Measurements from ENCODE around the gene SLC27A4. TPM values are rescaled to one million over a fixed set of nuclear protein-coding genes. Genes with fewer than 3 reads are reported as not detected.

Gene SLC27A4
- polyA plus RNA-seq, 2 of the 4 experiments (the other 2 are of a cell fraction), result 14.5 to 27.0 TPM

- DNase-seq (ENCODE audit: low read depth in 1 of 2, low spot score in 1 of 2) (no peak), FAIRE-seq (no peak), ATAC-seq (no peak)
- POLR2A ChIA-PET, result interaction anchor here (1.1 kb wide), 1 partner anchor 8 kb away, joined by 3 read pairs; no protein-coding TSS in a partner anchor
- CTCF ChIA-PET, result interaction anchor here (0.6 to 6.6 kb wide), 5 partner anchors 8 to 1589 kb away, joined by 3 to 40 read pairs (median 7); no protein-coding TSS in a partner anchor
- no peak overlapping the region for H3K4me2 ChIP-seq
- H3K4me1 ChIP-seq, result peaks cover 5% of the 10 kb centered on the region; the same call in 1 of the 3 replicates
- no peak overlapping the region for H3K27ac ChIP-seq
- TF ChIP-seq NFE2L2 (conservative IDR thresholded peaks at IDR 0.05; ENCODE audit: low read length) (no peak), HOXB5 (CRISPR knock-in tag; IDR thresholded peaks at IDR 0.05) (no peak), RCOR1 (IDR thresholded peaks at IDR 0.05; ENCODE audit: low read depth, low read length) (no peak)
- TF ChIP-seq, protein P1, sequence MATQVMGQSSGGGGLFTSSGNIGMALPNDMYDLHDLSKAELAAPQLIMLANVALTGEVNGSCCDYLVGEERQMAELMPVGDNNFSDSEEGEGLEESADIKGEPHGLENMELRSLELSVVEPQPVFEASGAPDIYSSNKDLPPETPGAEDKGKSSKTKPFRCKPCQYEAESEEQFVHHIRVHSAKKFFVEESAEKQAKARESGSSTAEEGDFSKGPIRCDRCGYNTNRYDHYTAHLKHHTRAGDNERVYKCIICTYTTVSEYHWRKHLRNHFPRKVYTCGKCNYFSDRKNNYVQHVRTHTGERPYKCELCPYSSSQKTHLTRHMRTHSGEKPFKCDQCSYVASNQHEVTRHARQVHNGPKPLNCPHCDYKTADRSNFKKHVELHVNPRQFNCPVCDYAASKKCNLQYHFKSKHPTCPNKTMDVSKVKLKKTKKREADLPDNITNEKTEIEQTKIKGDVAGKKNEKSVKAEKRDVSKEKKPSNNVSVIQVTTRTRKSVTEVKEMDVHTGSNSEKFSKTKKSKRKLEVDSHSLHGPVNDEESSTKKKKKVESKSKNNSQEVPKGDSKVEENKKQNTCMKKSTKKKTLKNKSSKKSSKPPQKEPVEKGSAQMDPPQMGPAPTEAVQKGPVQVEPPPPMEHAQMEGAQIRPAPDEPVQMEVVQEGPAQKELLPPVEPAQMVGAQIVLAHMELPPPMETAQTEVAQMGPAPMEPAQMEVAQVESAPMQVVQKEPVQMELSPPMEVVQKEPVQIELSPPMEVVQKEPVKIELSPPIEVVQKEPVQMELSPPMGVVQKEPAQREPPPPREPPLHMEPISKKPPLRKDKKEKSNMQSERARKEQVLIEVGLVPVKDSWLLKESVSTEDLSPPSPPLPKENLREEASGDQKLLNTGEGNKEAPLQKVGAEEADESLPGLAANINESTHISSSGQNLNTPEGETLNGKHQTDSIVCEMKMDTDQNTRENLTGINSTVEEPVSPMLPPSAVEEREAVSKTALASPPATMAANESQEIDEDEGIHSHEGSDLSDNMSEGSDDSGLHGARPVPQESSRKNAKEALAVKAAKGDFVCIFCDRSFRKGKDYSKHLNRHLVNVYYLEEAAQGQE (IDR thresholded peaks at IDR 0.05), result no peak
- 93% methylated on average over 11 of the region's 11 CpGs for WGBS (ENCODE audit: missing lambda C conversion rate)
- no peaks in the 10 kb centered on the region for H3K9me3 ChIP-seq
- H3K4me3 ChIP-seq, result no peak overlapping the region
Observed at GRCh38 chr9:128333451-128333869, 6.9 kb upstream of the SLC27A4 start.

DNA sequence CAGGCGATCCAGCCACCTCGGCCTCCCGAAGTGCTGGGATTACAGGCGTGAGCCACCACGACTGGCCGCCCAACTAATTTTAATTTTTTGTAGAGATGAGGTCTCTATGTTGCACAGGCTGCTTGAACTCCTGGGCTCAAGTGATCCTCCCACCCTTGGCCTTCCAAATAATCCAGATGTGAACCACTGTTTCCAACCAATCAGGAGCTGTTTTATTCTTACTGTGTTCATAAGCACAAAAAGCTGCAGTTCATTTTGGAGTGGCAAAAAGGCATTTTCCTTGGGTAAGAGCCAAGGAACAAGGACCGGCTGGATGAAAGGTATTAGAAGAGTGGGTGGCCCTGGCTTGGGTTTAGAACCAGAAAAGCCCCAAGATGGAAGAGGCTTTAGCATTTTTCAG lies 5.2 kb upstream of the SLC27A4 start:
- CTCF ChIA-PET, result interaction anchor here (0.6 to 6.6 kb wide), 7 partner anchors 10 to 84 kb away, joined by 3 to 40 read pairs (median 3); no protein-coding TSS in a partner anchor
- H3K27ac ChIP-seq, result no peak overlapping the region
- no peaks in the 10 kb centered on the region for H3K9me3 ChIP-seq
- no peak for DNase-seq (ENCODE audit: low read depth in 1 of 2, low spot score in 1 of 2)
- ATAC-seq, result no peak
- H3K4me2 ChIP-seq, result no peak overlapping the region
- POLR2A ChIA-PET, result no interaction called here
- no peak for FAIRE-seq
- no peak overlapping the region for H3K4me3 ChIP-seq
- H3K4me1 ChIP-seq, result 0 out of 3 replicates have a peak, but pooled peaks cover 4% of the 10 kb centered on the region
- no peak for TF ChIP-seq HEYL (CRISPR knock-in tag; IDR thresholded peaks at IDR 0.05)
- TF ChIP-seq CHD2 (IDR thresholded peaks at IDR 0.05; ENCODE audit: low read length, partially characterized antibody), result no peak
- TF ChIP-seq, protein P2, sequence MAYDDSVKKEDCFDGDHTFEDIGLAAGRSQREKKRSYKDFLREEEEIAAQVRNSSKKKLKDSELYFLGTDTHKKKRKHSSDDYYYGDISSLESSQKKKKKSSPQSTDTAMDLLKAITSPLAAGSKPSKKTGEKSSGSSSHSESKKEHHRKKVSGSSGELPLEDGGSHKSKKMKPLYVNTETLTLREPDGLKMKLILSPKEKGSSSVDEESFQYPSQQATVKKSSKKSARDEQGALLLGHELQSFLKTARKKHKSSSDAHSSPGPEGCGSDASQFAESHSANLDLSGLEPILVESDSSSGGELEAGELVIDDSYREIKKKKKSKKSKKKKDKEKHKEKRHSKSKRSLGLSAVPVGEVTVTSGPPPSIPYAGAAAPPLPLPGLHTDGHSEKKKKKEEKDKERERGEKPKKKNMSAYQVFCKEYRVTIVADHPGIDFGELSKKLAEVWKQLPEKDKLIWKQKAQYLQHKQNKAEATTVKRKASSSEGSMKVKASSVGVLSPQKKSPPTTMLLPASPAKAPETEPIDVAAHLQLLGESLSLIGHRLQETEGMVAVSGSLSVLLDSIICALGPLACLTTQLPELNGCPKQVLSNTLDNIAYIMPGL (CRISPR knock-in tag; IDR thresholded peaks at IDR 0.05; ENCODE audit: borderline replicate concordance), result no peak
- no peak for TF ChIP-seq ZSCAN20 (CRISPR knock-in tag; IDR thresholded peaks at IDR 0.05)
- no peak for TF ChIP-seq HOXA7 (CRISPR knock-in tag; IDR thresholded peaks at IDR 0.05)
- 94% methylated on average over 7 of the region's 7 CpGs for WGBS (ENCODE audit: missing lambda C conversion rate)

DNA sequence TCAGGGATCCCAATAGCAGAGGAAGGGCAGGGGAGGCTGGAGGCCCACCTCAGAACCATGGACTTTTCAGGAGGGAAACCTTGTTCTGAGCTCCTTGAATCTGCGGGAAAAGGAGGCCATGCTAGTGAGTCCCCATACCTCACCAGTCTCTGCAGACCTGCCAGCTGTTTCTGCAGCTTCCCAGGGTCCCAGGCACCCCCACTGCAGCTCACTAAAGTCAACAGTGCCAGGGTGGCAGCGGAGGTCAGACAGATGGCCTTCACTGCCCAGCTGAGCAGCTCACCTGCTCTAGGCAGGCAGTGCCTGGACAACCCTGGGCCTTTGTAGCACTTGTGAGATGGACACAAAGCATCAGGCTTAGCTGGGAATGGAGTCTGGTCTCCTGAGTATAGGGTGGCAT lies 4.4 kb upstream of the SLC27A4 start:
- no peak for ATAC-seq
- POLR2A ChIA-PET, result interaction anchor here (1.0 kb wide), 1 partner anchor 36 kb away, joined by 3 read pairs; no protein-coding TSS in a partner anchor
- Histone ChIP-seq H3K4me2 (no peak overlapping the region), H3K9me3 (no peaks in the 10 kb centered on the region), H3K4me1 (0 out of 3 replicates have a peak, but pooled peaks cover 4% of the 10 kb centered on the region), H3K27ac (no peak overlapping the region), H3K4me3 (no peak overlapping the region)
- DNase-seq (ENCODE audit: low read depth in 1 of 2, low spot score in 1 of 2), result no peak
- 82% methylated on average over 2 of the region's 2 CpGs for WGBS (ENCODE audit: missing lambda C conversion rate)
- CTCF ChIA-PET, result interaction anchor here (1.1 to 6.6 kb wide), 7 partner anchors 10 to 47 kb away, joined by 3 to 40 read pairs (median 3); no protein-coding TSS in a partner anchor
- no peak for FAIRE-seq
- TF ChIP-seq HEYL (CRISPR knock-in tag; IDR thresholded peaks at IDR 0.05), result no peak
- no peak for TF ChIP-seq TFCP2L1 (CRISPR knock-in tag; IDR thresholded peaks at IDR 0.05)
- TF ChIP-seq SREBF2 (IDR thresholded peaks at IDR 0.05), result no peak
- no peak for TF ChIP-seq HOXA7 (CRISPR knock-in tag; IDR thresholded peaks at IDR 0.05)
- TF ChIP-seq CTCF (IDR thresholded peaks at IDR 0.05), result no peak
- no peak for TF ChIP-seq HDAC2 (IDR thresholded peaks at IDR 0.05)
- no peak for TF ChIP-seq CBX8 (IDR thresholded peaks at IDR 0.05)
- no peak for TF ChIP-seq ZFP36 (IDR thresholded peaks at IDR 0.05; ENCODE audit: borderline replicate concordance, partially characterized antibody)
- TF ChIP-seq RFX5 (IDR thresholded peaks at IDR 0.05), result no peak
- no peak for TF ChIP-seq NR3C1 (IDR thresholded peaks at IDR 0.05)
- no peak for TF ChIP-seq BCL3 (IDR thresholded peaks at IDR 0.05)
- TF ChIP-seq RNF2 (IDR thresholded peaks at IDR 0.05; ENCODE audit: borderline replicate concordance, low read depth), result no peak
- no peak for TF ChIP-seq POLR2A (IDR thresholded peaks at IDR 0.05; ENCODE audit: low read length)
- TF ChIP-seq MAZ (IDR thresholded peaks at IDR 0.05; ENCODE audit: borderline replicate concordance, low read depth, low read length), result no peak
- TF ChIP-seq NFE2L2 (conservative IDR thresholded peaks at IDR 0.05; ENCODE audit: low read length), result no peak
- no peak for TF ChIP-seq RCOR1 (IDR thresholded peaks at IDR 0.05; ENCODE audit: low read depth, low read length)
- no peak for TF ChIP-seq RARB (CRISPR knock-in tag; IDR thresholded peaks at IDR 0.05)
- TF ChIP-seq JUNB (IDR thresholded peaks at IDR 0.05), result no peak
- TF ChIP-seq HES2 (IDR thresholded peaks at IDR 0.05), result no peak
- TF ChIP-seq EHF (CRISPR knock-in tag; IDR thresholded peaks at IDR 0.05), result no peak

Measured in A549 (cell line).